Stimulated activated naive CD4-positive, alpha-beta T cell (primary cell): Measurements from ENCODE around the gene ZC3H11A.
"Not testable (repeated sequence)": the region's sequence is repeated elsewhere in the genome, so short reads cannot be mapped to it uniquely, and the experiment has no call there.

ENCODE experiments used
- DNase-seq, 6 experiments: peaks; one replicate each; lab custom pipeline; 2025; lab: John Stamatoyannopoulos, UW

Gene ZC3H11A

DNA sequence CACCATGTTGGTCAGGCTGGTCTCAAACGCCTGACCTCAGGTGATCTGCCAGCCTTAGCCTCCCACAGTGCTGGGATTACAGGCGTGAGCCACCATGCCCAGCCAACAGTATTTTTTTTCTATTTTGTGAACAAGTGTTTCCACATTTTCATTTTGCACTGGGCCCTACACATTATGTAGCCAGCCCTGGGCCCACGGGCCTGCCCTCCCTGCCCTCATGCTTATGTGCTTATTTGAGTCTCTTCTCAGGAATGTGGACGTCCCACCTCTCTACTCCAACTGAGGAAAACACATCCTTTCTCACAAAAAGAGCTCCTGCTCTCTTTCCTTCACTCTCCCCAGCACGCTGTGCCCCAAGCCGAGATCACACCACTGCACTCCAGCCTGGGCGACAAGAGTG lies 13.5 kb upstream of the ZC3H11A start:
- DNase-seq: no peak

- no peak for DNase-seq
These were observed 5.5 kb upstream of the ZC3H11A start for GRCh38 chr1:203789966-203790365.

DNA sequence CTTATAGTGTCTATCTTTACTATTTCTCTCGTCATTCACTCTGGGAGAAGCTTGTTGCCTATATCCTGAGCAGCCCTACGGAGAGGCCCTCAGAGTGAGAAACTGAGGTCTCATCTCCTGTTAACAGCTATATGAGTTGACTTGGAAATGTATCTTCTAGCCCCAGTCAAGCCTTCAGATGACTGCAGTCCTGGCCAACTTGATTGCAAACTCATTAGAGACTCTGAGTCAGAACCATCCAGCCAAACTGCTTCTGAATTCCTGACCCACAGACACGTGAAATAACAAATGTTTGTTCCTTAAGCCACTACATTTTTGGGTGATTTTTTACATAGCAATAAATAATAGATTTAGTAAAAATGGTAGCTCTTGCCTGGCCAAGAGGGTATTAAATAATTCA lies 3.9 kb upstream of the ZC3H11A start:
- no peak for DNase-seq

DNA sequence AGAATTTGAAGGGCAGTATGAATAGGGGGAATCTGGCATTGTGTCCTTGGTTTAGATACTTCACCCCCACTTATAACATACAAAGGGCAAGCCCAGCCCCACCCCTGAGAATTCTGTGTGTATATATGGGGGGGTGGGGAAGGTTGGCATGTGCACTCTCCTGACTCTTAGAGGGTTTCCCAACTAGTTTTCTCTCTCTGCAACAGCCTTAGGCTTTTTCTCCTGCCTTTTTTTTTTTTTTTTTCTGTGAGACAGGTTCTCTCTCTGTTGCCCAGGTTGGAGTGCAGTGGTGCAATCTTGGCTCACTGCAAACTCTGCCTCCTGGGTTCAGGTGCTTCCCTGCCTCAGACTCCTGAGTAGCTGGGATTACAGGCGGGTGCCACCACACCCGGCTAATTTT lies 2.9 kb upstream of the ZC3H11A start:
- no peak for DNase-seq

DNA sequence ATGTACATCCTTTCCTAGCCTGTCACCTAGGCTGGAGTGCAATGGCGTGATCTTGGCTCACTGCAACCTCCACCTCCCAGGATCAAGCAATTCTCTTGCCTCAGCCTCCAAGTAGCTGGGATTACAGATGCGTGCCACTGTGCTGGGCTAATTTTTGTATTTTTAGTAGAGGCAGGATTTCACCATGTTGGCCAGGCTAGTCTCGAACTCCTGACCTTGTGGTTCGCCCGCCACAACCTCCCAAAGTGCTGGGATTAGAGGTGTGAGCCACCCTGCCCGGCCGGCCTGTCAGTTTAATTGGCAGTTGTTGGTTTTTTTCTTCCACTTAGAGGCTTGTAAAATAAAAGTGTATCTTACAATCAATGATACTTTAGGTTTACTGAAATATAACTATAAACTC lies 1.9 kb upstream of the ZC3H11A start:
- not testable (repeated sequence) for DNase-seq

DNA sequence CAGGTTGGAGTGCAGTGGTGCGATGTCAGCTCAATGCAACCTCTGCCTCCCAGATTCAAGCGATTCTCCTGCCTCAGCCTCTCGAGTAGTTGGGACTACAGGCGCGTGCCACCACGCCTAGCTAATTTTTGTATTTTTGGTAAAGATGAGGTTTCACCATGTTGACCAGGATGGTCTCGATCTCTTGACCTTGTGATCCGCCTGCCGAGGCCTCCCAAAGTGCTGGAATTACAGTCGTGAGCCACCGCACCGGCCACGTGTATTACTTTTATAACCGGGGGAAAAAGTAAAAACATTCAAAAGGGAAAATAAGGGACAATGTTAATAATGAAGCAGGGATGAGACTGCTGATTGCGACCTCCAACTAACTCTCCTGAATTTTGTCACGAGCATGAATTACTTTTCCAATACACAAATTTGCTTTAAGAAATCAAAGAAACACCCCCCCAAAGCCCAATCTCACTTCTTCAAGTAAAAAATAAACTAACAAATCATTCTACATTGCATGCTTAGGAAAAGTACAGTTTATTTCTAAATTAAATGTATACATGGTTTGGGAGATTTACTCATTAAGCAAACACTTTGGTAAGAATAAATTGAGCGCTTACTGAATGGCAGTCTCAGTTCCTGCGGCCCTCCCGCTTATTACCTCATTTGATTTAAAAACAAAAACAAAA lies 521 bp upstream of the ZC3H11A start:
- DNase-seq: no peak

DNA sequence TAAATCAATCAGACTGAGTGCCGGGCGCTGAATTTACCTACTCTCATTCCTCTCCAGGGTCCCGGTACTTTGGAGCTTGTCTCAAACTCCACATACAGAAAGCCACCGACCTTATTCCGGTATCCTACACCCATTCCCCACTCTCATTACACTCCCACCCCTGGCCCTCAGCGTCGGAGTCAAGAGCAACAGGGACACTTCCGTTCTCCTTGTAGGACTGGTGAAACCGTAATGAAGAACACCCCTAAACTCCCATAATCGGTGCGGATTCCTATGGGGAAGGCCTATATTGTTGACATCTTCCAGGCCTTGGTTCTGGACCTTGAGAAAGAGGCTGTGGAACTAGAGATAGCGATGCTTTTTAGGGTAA lies 798 bp downstream of the ZC3H11A start:
- DNase-seq: peak in 3 of 6 experiments; percentile 31 to 46 (median 37)

DNA sequence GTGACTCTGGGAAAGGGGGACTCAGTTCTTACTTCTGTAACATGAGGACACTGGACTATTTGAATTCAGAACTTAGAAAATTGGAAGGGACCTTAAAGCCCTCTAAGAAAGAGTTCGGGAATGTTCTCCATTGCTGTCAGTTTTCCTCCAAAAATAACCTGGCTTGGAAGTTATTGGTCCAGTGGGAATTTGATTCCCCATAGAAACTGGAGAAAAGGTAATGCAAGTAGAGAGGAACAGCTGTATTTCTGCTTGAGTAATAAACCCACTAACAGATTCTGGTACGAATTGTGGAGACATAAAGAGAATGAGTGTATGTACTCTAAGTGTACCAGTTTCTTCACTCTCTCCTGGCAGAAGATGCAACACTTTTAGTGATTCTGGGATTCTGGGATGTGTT lies 1.8 kb downstream of the ZC3H11A start:
- DNase-seq: no peak

DNA sequence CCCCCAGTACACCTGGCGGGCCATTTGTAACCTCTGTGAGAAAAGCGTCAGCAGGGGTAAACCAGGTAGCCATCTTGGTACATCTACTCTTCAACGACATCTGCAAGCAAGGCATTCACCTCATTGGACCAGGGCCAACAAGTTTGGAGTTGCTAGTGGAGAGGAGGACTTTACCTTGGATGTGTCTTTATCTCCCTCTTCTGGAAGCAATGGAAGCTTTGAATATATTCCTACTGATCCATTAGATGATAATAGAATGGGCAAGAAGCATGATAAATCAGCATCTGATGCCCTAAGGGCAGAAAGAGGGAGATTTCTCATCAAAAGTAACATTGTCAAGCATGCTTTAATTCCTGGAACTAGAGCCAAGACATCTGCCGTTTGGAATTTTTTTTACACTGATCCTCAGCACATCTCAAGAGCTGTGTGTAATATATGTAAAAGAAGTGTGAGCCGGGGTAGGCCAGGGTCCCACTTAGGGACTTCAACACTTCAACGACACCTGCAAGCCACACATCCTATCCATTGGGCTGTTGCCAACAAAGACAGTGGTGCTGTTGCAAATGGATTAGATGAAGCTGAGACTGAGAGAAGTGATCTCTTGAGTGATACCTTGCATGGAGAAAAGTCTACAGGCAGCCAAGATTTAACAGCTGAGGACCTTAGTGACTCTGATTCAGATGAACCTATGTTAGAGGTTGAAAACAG lies 2.7 kb downstream of the ZC3H11A start:
- no peak for DNase-seq

DNA sequence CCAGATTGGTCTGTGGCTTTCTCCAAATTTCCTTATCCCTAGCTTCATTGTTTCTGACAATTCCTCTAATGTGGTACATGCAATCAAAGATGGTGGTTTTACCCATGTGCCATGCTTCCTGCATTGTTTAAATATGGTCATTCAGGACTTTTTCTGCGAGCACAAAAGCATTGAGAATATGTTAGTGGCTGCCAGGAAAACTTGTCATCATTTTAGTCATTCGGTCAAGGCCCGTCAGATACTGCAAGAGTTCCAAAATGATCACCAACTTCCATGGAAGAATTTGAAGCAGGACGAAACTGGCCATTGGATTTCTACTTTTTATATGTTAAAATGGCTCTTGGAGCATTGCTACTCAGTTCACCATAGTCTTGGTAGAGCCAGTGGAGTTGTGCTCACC lies 3.7 kb downstream of the ZC3H11A start:
- DNase-seq: no peak

GRCh38 chr1:203799971-203800370 lies 4.5 kb downstream of the ZC3H11A start:
- DNase-seq: no peak

GRCh38 chr1:203805689-203806088 lies 10.3 kb downstream of the ZC3H11A start:
- DNase-seq: no peak

DNA sequence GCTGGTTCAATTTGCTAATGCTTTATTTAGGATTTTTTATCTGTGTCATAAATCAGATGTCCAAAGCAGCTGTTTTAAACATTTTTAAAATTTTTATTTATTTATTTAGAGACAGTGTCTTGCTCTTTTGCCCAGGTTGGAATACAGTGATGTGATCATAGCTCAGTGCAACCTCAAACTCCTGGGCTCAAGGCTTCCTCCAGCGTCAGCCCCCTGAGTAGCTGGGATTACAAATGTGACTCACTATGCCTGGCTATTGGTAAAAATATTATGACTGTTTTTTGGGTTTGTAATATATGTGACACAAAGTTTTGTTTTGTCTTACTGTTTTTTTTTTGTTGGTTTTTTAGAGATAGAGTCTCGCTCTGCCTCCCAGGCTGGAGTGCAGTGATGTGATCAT lies 11.8 kb downstream of the ZC3H11A start:
- DNase-seq: no peak

GRCh38 chr1:203813581-203814341 lies 18.3 kb downstream of the ZC3H11A start:
- DNase-seq: no peak

- no peak for DNase-seq
These were observed 23.0 kb downstream of the ZC3H11A start for GRCh38 chr1:203818399-203818798.

- DNase-seq: no peak
These were observed 27.9 kb downstream of the ZC3H11A start for GRCh38 chr1:203823306-203823705.

DNA sequence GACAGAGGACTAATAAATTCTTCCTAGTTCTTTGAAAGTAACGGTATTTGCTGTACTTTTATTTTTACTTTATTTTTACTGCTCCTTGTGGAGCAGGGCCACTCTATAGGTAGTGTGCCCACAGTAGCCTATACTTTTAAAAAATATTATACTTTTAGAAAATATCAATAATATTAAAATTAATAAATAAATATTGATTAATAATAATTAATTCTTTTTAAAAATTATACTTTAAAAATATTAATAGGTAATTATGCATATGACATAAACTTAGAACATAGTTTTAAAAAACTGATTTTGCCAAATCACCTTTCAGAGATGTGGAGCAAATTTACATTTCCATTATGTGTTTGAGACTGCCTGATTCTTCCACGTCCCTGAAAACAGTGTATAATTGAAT lies 30.8 kb downstream of the ZC3H11A start:
- DNase-seq: no peak

- DNase-seq: no peak
These were observed 32.6 kb downstream of the ZC3H11A start for GRCh38 chr1:203828002-203828401.

GRCh38 chr1:203828503-203828902 lies 33.1 kb downstream of the ZC3H11A start:
- no peak for DNase-seq

DNA sequence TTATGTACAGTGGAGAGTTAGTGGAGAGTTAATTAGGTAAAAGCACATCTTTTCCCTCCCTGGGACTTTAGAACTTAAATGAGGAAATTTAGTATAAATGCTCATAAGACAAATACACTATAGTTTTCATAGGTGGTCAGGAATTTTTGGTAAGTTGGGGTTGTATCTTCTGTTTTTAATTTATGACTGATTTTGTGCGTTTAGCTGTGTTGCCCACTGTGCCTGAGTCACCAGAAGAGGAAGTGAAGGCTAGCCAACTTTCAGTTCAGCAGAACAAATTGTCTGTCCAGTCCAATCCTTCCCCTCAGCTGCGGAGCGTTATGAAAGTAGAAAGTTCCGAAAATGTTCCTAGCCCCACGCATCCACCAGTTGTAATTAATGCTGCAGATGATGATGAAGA lies 33.8 kb downstream of the ZC3H11A start:
- DNase-seq: not testable (repeated sequence)

DNA sequence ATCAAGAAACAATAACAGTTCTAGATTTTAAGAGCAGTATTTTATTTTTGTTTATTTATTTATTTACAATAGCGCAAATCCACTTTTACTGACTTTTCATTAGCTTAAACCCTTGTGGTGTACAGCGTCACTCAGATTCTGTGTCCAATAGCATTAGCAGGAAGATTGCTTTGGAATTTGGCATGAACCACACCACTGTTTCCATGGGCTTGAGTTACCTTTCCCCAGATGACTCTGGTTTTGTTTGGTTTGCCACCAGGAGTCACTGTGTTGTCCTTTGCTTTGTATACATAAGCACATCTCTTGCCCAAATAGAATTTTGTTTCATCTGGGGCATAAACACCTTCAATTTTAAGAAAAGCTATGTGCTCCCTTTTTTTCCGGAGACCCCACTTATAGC lies 40.1 kb downstream of the ZC3H11A start:
- no peak for DNase-seq

GRCh38 chr1:203839081-203839480 lies 43.7 kb downstream of the ZC3H11A start:
- no peak for DNase-seq

GRCh38 chr1:203840208-203840808 lies 44.9 kb downstream of the ZC3H11A start:
- no peak for DNase-seq
